Measurements from ENCODE around the gene INTS11.

Gene INTS11

GRCh38 chr1:1267488-1268283, 56.8 kb downstream of the INTS11 start:
- POLR2A ChIA-PET = no interaction called here
- no peak for TF ChIP-seq L3MBTL2 (conservative IDR thresholded peaks at IDR 0.05)
- TF ChIP-seq BHLHE40 (IDR thresholded peaks at IDR 0.05; ENCODE audit: borderline replicate concordance) = no peak
- no peak for TF ChIP-seq ELF4 (IDR thresholded peaks at IDR 0.05)
- TF ChIP-seq PKNOX1 (IDR thresholded peaks at IDR 0.05) = no peak
- no peak for TF ChIP-seq LEF1 (IDR thresholded peaks at IDR 0.05; ENCODE audit: borderline replicate concordance)
- no peak for TF ChIP-seq TARDBP (IDR thresholded peaks at IDR 0.05)
- no peak for TF ChIP-seq CTBP1 (IDR thresholded peaks at IDR 0.05; ENCODE audit: borderline replicate concordance)
- no peak for TF ChIP-seq ARNT (IDR thresholded peaks at IDR 0.05)
- no peak for TF ChIP-seq SUZ12 (IDR thresholded peaks at IDR 0.05)
- no peak for TF ChIP-seq SP1 (IDR thresholded peaks at IDR 0.05)
- TF ChIP-seq FOXK2 (IDR thresholded peaks at IDR 0.05) = no peak
- TF ChIP-seq NFRKB (IDR thresholded peaks at IDR 0.05) = no peak
- TF ChIP-seq FOXA1 (IDR thresholded peaks at IDR 0.05) = no peak
- TF ChIP-seq ZNF384 (IDR thresholded peaks at IDR 0.05) = no peak
- no peak for TF ChIP-seq HDGF (IDR thresholded peaks at IDR 0.05; ENCODE audit: borderline replicate concordance)
- no peak for TF ChIP-seq FOXM1 (IDR thresholded peaks at IDR 0.05; ENCODE audit: borderline replicate concordance)
- no peak for DNase-seq (ENCODE audit: extremely low spot score)
- CTCF ChIA-PET = no interaction called here

- CTCF ChIA-PET = no interaction called here
- DNase-seq (ENCODE audit: extremely low spot score) = peak; percentile 54
- POLR2A ChIA-PET = no interaction called here
- no peak for TF ChIP-seq LEF1 (IDR thresholded peaks at IDR 0.05; ENCODE audit: borderline replicate concordance)
- no peak for TF ChIP-seq SP1 (IDR thresholded peaks at IDR 0.05)
- TF ChIP-seq ZNF384 (IDR thresholded peaks at IDR 0.05) = no peak
Observed at GRCh38 chr1:1264868-1265272, 59.6 kb downstream of the INTS11 start.

- TF ChIP-seq L3MBTL2 (conservative IDR thresholded peaks at IDR 0.05) (no peak), ZNF384 (IDR thresholded peaks at IDR 0.05) (no peak), NFRKB (IDR thresholded peaks at IDR 0.05) (no peak), CTBP1 (IDR thresholded peaks at IDR 0.05; ENCODE audit: borderline replicate concordance) (no peak), FOXA1 (IDR thresholded peaks at IDR 0.05) (no peak), TARDBP (IDR thresholded peaks at IDR 0.05) (no peak), LEF1 (IDR thresholded peaks at IDR 0.05; ENCODE audit: borderline replicate concordance) (no peak), ELF4 (IDR thresholded peaks at IDR 0.05) (no peak), SUZ12 (IDR thresholded peaks at IDR 0.05) (no peak), BHLHE40 (IDR thresholded peaks at IDR 0.05; ENCODE audit: borderline replicate concordance) (no peak), ARNT (IDR thresholded peaks at IDR 0.05) (no peak), FOXK2 (IDR thresholded peaks at IDR 0.05) (no peak), HDGF (IDR thresholded peaks at IDR 0.05; ENCODE audit: borderline replicate concordance) (no peak)
- CTCF ChIA-PET = no interaction called here
- no peak for DNase-seq (ENCODE audit: extremely low spot score)
- POLR2A ChIA-PET = no interaction called here
Observed at GRCh38 chr1:1264026-1264425, 60.4 kb downstream of the INTS11 start.

- TF ChIP-seq HDGF (IDR thresholded peaks at IDR 0.05; ENCODE audit: borderline replicate concordance) (no peak), ZNF384 (IDR thresholded peaks at IDR 0.05) (no peak), FOXK2 (IDR thresholded peaks at IDR 0.05) (no peak), PKNOX1 (IDR thresholded peaks at IDR 0.05) (no peak), L3MBTL2 (conservative IDR thresholded peaks at IDR 0.05) (no peak), FOXA1 (IDR thresholded peaks at IDR 0.05) (no peak), SUZ12 (IDR thresholded peaks at IDR 0.05) (no peak), SP1 (IDR thresholded peaks at IDR 0.05) (no peak), TARDBP (IDR thresholded peaks at IDR 0.05) (no peak), ARNT (IDR thresholded peaks at IDR 0.05) (no peak), BHLHE40 (IDR thresholded peaks at IDR 0.05; ENCODE audit: borderline replicate concordance) (no peak), LEF1 (IDR thresholded peaks at IDR 0.05; ENCODE audit: borderline replicate concordance) (no peak), FOXM1 (IDR thresholded peaks at IDR 0.05; ENCODE audit: borderline replicate concordance) (no peak), NFRKB (IDR thresholded peaks at IDR 0.05) (no peak), CTBP1 (IDR thresholded peaks at IDR 0.05; ENCODE audit: borderline replicate concordance) (no peak)
- POLR2A ChIA-PET = no interaction called here
- no peak for DNase-seq (ENCODE audit: extremely low spot score)
- CTCF ChIA-PET = no interaction called here
Observed at GRCh38 chr1:1262758-1263157, 61.7 kb downstream of the INTS11 start.

GRCh38 chr1:1262071-1262470, 62.4 kb downstream of the INTS11 start:
- ChIA-PET POLR2A (interaction anchor here (1.1 kb wide), 1 partner anchor 9 kb away, joined by 3 read pairs; no protein-coding TSS in a partner anchor), CTCF (no interaction called here)

More at GRCh38 chr1:1262071-1262470, 62.4 kb downstream of the INTS11 start:
- no peak for DNase-seq (ENCODE audit: extremely low spot score)
- TF ChIP-seq FOXA1 (IDR thresholded peaks at IDR 0.05) (no peak), ARNT (IDR thresholded peaks at IDR 0.05) (no peak), FOXK2 (IDR thresholded peaks at IDR 0.05) (no peak), SUZ12 (IDR thresholded peaks at IDR 0.05) (no peak), PKNOX1 (IDR thresholded peaks at IDR 0.05) (no peak), FOXM1 (IDR thresholded peaks at IDR 0.05; ENCODE audit: borderline replicate concordance) (no peak), ZNF384 (IDR thresholded peaks at IDR 0.05) (no peak), L3MBTL2 (conservative IDR thresholded peaks at IDR 0.05) (no peak), CTBP1 (IDR thresholded peaks at IDR 0.05; ENCODE audit: borderline replicate concordance) (no peak), LEF1 (IDR thresholded peaks at IDR 0.05; ENCODE audit: borderline replicate concordance) (no peak), HDGF (IDR thresholded peaks at IDR 0.05; ENCODE audit: borderline replicate concordance) (no peak), NFRKB (IDR thresholded peaks at IDR 0.05) (no peak), TARDBP (IDR thresholded peaks at IDR 0.05) (no peak), SP1 (IDR thresholded peaks at IDR 0.05) (no peak)

All from HEK293T (cell line).